ENCODE data around the gene RGS6.

DNA sequence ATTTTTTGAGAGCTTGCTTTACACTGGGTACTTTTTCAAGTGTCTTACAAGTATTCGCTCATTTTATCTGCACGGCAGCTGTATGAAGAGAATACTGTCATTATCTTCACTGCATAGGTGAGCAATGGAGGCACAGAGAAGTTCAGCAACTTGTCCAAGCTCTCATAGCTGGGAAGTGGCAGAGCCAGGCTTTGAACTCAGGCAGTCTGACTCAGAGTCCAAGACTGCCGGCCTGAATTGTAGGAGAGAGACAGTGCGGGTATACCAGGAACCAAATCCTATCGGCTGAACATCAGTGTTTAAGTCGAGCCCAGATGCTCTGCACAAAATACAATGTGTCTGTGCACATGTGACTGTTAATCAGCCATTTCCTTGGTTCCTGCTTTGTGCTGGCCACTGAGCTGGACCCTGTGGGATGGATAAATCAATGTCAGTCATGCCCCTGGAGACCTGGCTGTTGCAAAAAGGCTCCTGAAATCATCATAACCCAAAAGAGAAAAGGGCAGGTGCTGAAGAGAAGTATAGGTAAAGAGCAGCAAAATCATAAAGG, 487.1 kb downstream of the RGS6 start:
- TF ChIP-seq POLR2A (IDR thresholded peaks at IDR 0.05; ENCODE audit: low read length) (no peak), GATA1 (IDR thresholded peaks at IDR 0.05; ENCODE audit: low read depth, low read length) (no peak)
